Activated CD8-positive, alpha-beta T cell treated with anti-CD3 and anti-CD28 coated beads for 36 hours (primary cell): ENCODE measurements around the gene RAB40C. TPM values are rescaled to one million over a fixed set of nuclear protein-coding genes. Genes with fewer than 3 reads are reported as not detected.

Experiments
- ATAC-seq: fragments of 200-7000 bp; cut with Tn5 transposase; one replicate; pipeline ENCODE4 v1.10.0; 2021; ENCODE audit warnings: mild to moderate bottlenecking, moderate library complexity
- CTCF ChIA-PET: fragments of 350-600 bp; sonication (Branson Sonifier 250); formaldehyde crosslinking; loops from one replicate; lab custom pipeline; 2021; ENCODE audit warnings: antibody characterized with exemption; lab: Charles Lee
- POLR2A ChIA-PET: fragments of 350-600 bp; sonication (Branson Sonifier 250); formaldehyde crosslinking; loops from one replicate; lab custom pipeline; 2021; ENCODE audit warnings: antibody characterized with exemption; lab: Charles Lee
- DNase-seq: peaks from one replicate; pipeline ENCODE4 v3.0.0-alpha.2; 2020
- H3K27ac Mint-ChIP-seq: one replicate; pipeline ENCODE4 v1.8.0; 2021; ENCODE audit warnings: mild to moderate bottlenecking, mixed read lengths
- H3K27me3 Mint-ChIP-seq: one replicate; pipeline ENCODE4 v1.8.0; 2021; ENCODE audit warnings: mixed read lengths
- H3K36me3 Mint-ChIP-seq: one replicate; pipeline ENCODE4 v1.8.0; 2021; ENCODE audit warnings: low read depth, mixed read lengths
- H3K4me1 Mint-ChIP-seq: one replicate; pipeline ENCODE4 v1.8.0; 2021; ENCODE audit warnings: low read depth, mixed read lengths
- H3K4me3 Mint-ChIP-seq: one replicate; pipeline ENCODE4 v1.8.0; 2021; ENCODE audit warnings: mild to moderate bottlenecking, moderate library complexity, mixed read lengths
- H3K9me3 Mint-ChIP-seq: one replicate; pipeline ENCODE4 v1.8.0; 2021; ENCODE audit warnings: mixed read lengths
- CTCF ChIP-seq: fragments of 200-600 bp; IDR thresholded peaks from one replicate; pipeline ENCODE4 v1.8.0; 2022; ENCODE audit warnings: antibody characterized with exemption, mild to moderate bottlenecking
- intact Hi-C: fragments of 100-400 bp; cut with micrococcal nuclease; formaldehyde crosslinking; loops from one replicate; pipeline ENCODE4 v1.10.0; 2022
- total RNA-seq, 2 experiments: library from RNA; stranded (reverse); gene quantifications; one replicate each; pipeline ENCODE4 v1.2.3, GENCODE V29; 2021

Gene RAB40C
- total RNA-seq, 2 experiments from 2014 or later: 8.1 to 8.8 TPM

DNA sequence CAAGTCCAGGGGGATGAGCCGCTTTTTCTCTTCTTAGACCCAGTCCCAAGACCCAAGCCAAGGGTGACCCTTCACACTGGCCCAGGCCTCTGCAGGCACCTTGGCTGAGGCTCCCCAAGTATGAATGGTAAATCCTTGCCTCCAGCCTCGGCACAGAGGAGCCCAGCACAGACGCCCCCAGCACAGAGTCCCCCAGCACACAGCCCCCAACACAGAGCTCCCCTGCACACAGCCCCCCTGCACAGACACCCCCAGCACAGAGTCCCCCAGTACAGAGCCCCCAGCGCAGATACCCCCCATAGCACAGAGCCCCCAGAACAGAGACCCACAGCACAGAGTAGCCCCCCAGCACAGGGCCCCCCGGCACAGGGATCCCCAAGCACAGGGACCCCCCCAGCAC is 50.7 kb downstream of the RAB40C start:
- peaks cover 18% of the 10 kb centered on the region for H3K4me1 Mint-ChIP-seq
- no peak for TF ChIP-seq CTCF
- ChIA-PET POLR2A (interaction anchor here (0.6 kb wide), 1 partner anchor 574 kb away, joined by 3 read pairs; no protein-coding TSS in a partner anchor), CTCF (no interaction called here)
- intact Hi-C loops: no loop called here
- peaks cover 7% of the 10 kb centered on the region for H3K36me3 Mint-ChIP-seq
- H3K9me3 Mint-ChIP-seq: no peaks in the 10 kb centered on the region
- DNase-seq (no peak), ATAC-seq (no peak)
- peak overlapping the region; percentile 45 for H3K4me3 Mint-ChIP-seq
- H3K27me3 Mint-ChIP-seq: no peaks in the 10 kb centered on the region
- no peak overlapping the region for H3K27ac Mint-ChIP-seq

DNA sequence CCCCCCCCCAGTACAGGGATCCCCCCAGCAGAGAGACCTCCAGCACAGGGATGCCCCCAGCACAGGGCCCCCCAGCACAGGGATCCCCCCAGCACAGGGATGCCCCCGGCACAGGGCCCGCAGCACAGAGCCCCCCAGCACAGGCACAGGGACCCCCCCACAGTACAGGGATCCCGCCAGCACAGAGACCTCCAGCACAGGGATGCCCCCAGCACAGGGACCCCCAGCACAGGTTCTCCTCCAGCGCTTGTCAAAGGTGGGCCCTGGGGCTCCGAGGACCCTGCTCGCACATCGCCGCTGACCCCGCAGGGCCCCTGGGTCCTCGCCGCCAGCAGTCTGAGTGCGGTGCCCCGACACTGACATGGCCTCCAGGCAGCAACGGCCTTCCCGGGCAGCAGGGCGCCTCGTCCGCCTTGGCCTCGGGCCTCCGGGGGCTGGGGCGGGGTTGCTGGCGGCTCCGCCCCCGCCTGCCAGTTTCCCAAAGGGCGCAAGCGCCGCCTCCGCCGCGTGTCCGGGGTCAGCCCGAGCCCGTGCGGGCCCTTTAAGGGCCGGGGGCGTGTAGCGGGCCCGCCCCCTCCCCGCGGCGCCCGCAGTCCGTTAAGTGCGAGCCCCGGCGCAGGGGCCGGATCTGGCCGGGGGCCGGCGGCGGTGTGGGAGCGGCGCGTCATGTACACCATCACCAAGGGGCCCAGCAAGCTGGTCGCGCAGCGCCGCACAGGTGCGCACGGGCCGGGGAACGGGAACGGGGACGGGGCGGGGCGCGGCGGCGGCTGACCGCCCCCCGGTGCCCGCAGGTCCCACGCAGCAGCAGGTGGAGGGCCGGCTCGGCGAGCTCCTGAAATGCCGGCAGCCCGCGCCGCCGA is 51.7 kb downstream of the RAB40C start, which contains the start of gene MCRIP2:
TSS of gene MCRIP2 (plus strand) at position 503 of the 863 bp plus-strand sequence. CDS start at position 667, 164 bp downstream.
- Mint-ChIP-seq H3K27me3 (no peaks in the 10 kb centered on the region), H3K4me1 (peaks cover 18% of the 10 kb centered on the region), H3K27ac (peak within 1 kb of the TSS; percentile 48), H3K4me3 (peak within 1 kb of the TSS; percentile 78), H3K36me3 (peaks cover 7% of the 10 kb centered on the region), H3K9me3 (no peaks in the 10 kb centered on the region)
- ATAC-seq (peak; percentile 59), DNase-seq (peak; percentile 84)
- intact Hi-C loops: no loop called here
- POLR2A ChIA-PET: interaction anchor here (0.6 to 1.1 kb wide), 3 partner anchors 59 to 573 kb away, joined by 3 read pairs; no protein-coding TSS in a partner anchor
- CTCF ChIA-PET: no interaction called here
- TF ChIP-seq CTCF: no peak

- no peak for TF ChIP-seq CTCF
- Mint-ChIP-seq H3K36me3 (peaks cover 7% of the 10 kb centered on the region), H3K27me3 (no peaks in the 10 kb centered on the region), H3K27ac (peak overlapping the region; percentile 48), H3K4me3 (peak overlapping the region; percentile 78), H3K4me1 (peaks cover 19% of the 10 kb centered on the region), H3K9me3 (no peaks in the 10 kb centered on the region)
- intact Hi-C loops: no loop called here
- ChIA-PET CTCF (no interaction called here), POLR2A (interaction anchor here (0.6 to 1.5 kb wide), 4 partner anchors 9 to 80 kb away, joined by 3 to 5 read pairs (median 3); no protein-coding TSS in a partner anchor)
- DNase-seq: peak; percentile 47
- peak; percentile 42 for ATAC-seq
These were observed 52.6 kb downstream of the RAB40C start for GRCh38 chr16:642189-643049.

- peak overlapping the region; percentile 48 for H3K27ac Mint-ChIP-seq
- DNase-seq: no peak
- intact Hi-C loops: no loop called here
These were observed 53.1 kb downstream of the RAB40C start for GRCh38 chr16:643050-643368.

More at GRCh38 chr16:643050-643368, 53.1 kb downstream of the RAB40C start:
- no peak for TF ChIP-seq CTCF
- H3K4me3 Mint-ChIP-seq: peak overlapping the region; percentile 78
- no peak for ATAC-seq
- peaks cover 7% of the 10 kb centered on the region for H3K36me3 Mint-ChIP-seq
- no peaks in the 10 kb centered on the region for H3K27me3 Mint-ChIP-seq
- H3K9me3 Mint-ChIP-seq: no peaks in the 10 kb centered on the region
- peaks cover 15% of the 10 kb centered on the region for H3K4me1 Mint-ChIP-seq
- ChIA-PET CTCF (no interaction called here), POLR2A (interaction anchor here (0.6 to 1.5 kb wide), 3 partner anchors 9 to 79 kb away, joined by 3 to 5 read pairs (median 3); no protein-coding TSS in a partner anchor)
